ENCODE data around the gene LRBA.

GRCh38 chr4:150258569-150258968, 756.5 kb downstream of the LRBA start:
- no peak for TF ChIP-seq CTCF (IDR thresholded peaks at IDR 0.05)
- no peak for TF ChIP-seq POLR2A (IDR thresholded peaks at IDR 0.05)
- TF ChIP-seq EP300 (IDR thresholded peaks at IDR 0.05): no peak

Data from ovary (tissue), 3 donors.